Measurements from ENCODE around the gene KLHL5. TPM values are rescaled to one million over a fixed set of nuclear protein-coding genes. Genes with fewer than 3 reads are reported as not detected.
"Not testable (repeated sequence)": the region's sequence is repeated elsewhere in the genome, so short reads cannot be mapped to it uniquely, and the experiment has no call there.

KLHL5 gene
- total RNA-seq, 1 donor from 2014 or later = 30.2 TPM

DNA sequence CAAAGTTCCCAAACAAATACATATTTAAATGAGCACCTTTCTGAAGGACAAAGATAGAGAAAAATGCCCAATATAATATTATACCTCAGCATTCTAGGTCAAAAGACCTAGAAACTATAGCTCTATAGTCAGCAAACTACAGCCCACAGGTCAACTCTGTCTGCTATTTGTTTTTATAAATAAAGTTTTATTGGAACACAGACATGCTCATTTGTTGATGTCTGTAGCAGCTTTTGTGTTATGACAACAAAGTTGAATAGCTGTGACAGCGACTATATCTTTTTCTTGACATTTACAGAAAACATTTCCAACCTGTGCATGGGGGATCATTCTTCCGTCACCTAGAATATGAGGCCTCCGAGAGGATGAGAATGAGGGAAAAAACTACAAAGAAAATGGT lies 71.6 kb downstream of the KLHL5 start:
- Mint-ChIP-seq H3K4me1 (peaks cover 18% of the 10 kb centered on the region), H3K27ac (ENCODE audit: unreplicated experiment) (no peak overlapping the region), H3K4me3 (no peak overlapping the region), H3K36me3 (ENCODE audit: low read depth) (peaks cover 4% of the 10 kb centered on the region), H3K9me3 (no peaks in the 10 kb centered on the region), H3K27me3 (ENCODE audit: low read depth) (no peaks in the 10 kb centered on the region)
- TF ChIP-seq, protein P1, sequence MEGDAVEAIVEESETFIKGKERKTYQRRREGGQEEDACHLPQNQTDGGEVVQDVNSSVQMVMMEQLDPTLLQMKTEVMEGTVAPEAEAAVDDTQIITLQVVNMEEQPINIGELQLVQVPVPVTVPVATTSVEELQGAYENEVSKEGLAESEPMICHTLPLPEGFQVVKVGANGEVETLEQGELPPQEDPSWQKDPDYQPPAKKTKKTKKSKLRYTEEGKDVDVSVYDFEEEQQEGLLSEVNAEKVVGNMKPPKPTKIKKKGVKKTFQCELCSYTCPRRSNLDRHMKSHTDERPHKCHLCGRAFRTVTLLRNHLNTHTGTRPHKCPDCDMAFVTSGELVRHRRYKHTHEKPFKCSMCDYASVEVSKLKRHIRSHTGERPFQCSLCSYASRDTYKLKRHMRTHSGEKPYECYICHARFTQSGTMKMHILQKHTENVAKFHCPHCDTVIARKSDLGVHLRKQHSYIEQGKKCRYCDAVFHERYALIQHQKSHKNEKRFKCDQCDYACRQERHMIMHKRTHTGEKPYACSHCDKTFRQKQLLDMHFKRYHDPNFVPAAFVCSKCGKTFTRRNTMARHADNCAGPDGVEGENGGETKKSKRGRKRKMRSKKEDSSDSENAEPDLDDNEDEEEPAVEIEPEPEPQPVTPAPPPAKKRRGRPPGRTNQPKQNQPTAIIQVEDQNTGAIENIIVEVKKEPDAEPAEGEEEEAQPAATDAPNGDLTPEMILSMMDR (conservative IDR thresholded peaks at IDR 0.05) = no peak
- no peak for DNase-seq (ENCODE audit: low read depth, low spot score)

DNA sequence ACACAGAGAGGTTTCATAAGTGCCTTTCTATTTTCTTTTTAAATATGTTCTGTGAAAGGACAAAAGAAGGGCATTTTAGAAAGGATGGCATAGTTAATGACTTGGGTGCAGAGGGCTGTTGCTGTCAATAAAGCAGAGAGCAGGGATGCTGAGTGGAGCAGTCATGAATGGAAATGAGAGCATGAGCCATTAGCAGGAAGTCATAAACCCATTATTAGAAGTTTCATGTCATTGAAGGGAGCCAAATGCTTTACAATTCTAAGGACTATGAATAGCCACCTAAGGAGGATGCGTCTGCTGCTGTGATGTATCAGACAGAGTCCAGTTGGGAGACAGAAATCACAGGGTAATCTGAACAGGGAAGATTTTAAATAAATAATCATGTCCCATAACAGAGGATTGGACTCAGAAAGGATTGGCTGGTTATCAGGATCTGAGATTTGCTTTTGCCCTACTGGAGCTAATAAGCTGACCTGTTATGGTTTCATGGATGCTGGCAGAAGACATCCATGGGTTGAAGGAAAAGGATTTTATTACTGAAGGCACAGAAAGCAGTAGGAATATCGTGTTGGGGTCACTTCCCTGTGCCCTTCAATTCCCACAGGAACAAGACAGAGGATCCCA lies 72.8 kb downstream of the KLHL5 start:
- Mint-ChIP-seq H3K27ac (ENCODE audit: unreplicated experiment) (no peak overlapping the region), H3K36me3 (ENCODE audit: low read depth) (peaks cover 1% of the 10 kb centered on the region), H3K4me1 (peaks cover 18% of the 10 kb centered on the region), H3K27me3 (ENCODE audit: low read depth) (no peaks in the 10 kb centered on the region), H3K9me3 (no peaks in the 10 kb centered on the region), H3K4me3 (no peak overlapping the region)
- TF ChIP-seq, protein P1 (conservative IDR thresholded peaks at IDR 0.05) = no peak
- DNase-seq (ENCODE audit: low read depth, low spot score) = no peak

GRCh38 chr4:39138227-39138626 lies 76.2 kb downstream of the KLHL5 start:
- H3K27me3 Mint-ChIP-seq (ENCODE audit: low read depth); H3K9me3 Mint-ChIP-seq; H3K36me3 Mint-ChIP-seq (ENCODE audit: low read depth); DNase-seq (ENCODE audit: low read depth, low spot score); H3K27ac Mint-ChIP-seq (ENCODE audit: unreplicated experiment); H3K4me3 Mint-ChIP-seq: not testable (repeated sequence)
- peaks cover 18% of the 10 kb centered on the region for H3K4me1 Mint-ChIP-seq

- Mint-ChIP-seq H3K4me3 (no peak overlapping the region), H3K36me3 (ENCODE audit: low read depth) (no peaks in the 10 kb centered on the region), H3K27me3 (ENCODE audit: low read depth) (no peaks in the 10 kb centered on the region), H3K27ac (ENCODE audit: unreplicated experiment) (no peak overlapping the region), H3K4me1 (no peaks in the 10 kb centered on the region), H3K9me3 (no peaks in the 10 kb centered on the region)
- no peak for DNase-seq (ENCODE audit: low read depth, low spot score)
- TF ChIP-seq, protein P1 (conservative IDR thresholded peaks at IDR 0.05) = no peak
These were observed 84.2 kb downstream of the KLHL5 start for GRCh38 chr4:39146211-39146610.

- Mint-ChIP-seq H3K27me3 (ENCODE audit: low read depth) (no peaks in the 10 kb centered on the region), H3K27ac (ENCODE audit: unreplicated experiment) (no peak overlapping the region), H3K36me3 (ENCODE audit: low read depth) (no peaks in the 10 kb centered on the region), H3K4me3 (no peak overlapping the region), H3K4me1 (no peaks in the 10 kb centered on the region), H3K9me3 (no peaks in the 10 kb centered on the region)
- TF ChIP-seq, protein P1 (conservative IDR thresholded peaks at IDR 0.05) = no peak
- DNase-seq (ENCODE audit: low read depth, low spot score) = no peak
These were observed 92.0 kb downstream of the KLHL5 start for GRCh38 chr4:39154009-39154408.

DNA sequence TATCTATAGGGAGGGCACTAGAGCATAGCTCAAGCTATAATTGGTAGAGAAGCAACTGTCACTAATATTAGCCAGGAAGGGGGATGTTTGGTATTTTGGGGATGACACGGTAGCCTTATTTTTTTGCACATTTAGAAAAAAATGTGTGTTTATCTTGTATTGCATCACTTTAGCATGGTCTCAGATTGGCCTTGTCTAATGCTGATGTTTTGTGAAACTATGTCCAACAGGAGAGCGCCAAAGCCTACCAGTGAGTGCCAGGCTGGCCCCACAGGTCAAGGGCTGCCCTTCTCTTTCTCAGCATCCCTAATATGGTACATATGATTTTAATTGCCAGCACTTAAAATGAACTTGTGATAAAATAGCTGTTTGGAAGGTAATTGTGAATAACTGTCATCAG lies 95.5 kb downstream of the KLHL5 start:
- H3K4me1 Mint-ChIP-seq = no peaks in the 10 kb centered on the region
- no peaks in the 10 kb centered on the region for H3K27me3 Mint-ChIP-seq (ENCODE audit: low read depth)
- H3K27ac Mint-ChIP-seq (ENCODE audit: unreplicated experiment) = no peak overlapping the region
- no peak overlapping the region for H3K4me3 Mint-ChIP-seq
- peaks cover 2% of the 10 kb centered on the region for H3K9me3 Mint-ChIP-seq
- H3K36me3 Mint-ChIP-seq (ENCODE audit: low read depth) = no peaks in the 10 kb centered on the region
- TF ChIP-seq, protein P1 (conservative IDR thresholded peaks at IDR 0.05) = no peak
- no peak for DNase-seq (ENCODE audit: low read depth, low spot score)
